DMS 273 treated with DMSO at 0.1 percent for 48 hours (cell line): Measurements from ENCODE around the gene HAAO.

ENCODE experiments used
- DNase-seq: peaks from one replicate; lab custom pipeline; 2025; lab: John Stamatoyannopoulos, UW

The HAAO gene

DNA sequence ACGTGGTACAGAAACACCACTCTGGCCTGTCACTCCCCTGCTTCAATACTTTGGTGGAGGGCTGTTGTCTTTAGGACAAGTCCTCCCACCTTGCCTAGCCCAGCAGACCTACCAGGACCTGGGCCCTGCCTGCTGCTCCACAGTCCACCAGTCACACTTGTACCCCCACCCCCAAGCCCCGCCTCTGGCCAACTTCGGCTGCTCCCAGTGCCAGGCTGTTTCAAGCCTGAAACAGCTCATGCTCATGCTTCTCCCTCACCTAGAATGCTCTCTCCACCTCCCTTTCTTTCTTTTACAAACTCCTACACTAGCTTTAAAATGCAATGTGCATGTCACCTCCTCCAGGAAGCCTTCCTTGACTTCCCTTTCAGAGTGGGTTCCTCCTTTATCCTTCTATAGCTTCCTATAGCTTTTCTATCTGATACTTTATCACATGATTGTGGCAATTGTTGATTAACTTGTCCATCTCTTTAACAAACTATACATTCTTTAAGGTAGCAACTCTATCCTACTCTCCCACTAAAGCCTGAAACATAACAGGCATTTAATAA, 23.6 kb downstream of the HAAO start:
- no peak for DNase-seq

DNA sequence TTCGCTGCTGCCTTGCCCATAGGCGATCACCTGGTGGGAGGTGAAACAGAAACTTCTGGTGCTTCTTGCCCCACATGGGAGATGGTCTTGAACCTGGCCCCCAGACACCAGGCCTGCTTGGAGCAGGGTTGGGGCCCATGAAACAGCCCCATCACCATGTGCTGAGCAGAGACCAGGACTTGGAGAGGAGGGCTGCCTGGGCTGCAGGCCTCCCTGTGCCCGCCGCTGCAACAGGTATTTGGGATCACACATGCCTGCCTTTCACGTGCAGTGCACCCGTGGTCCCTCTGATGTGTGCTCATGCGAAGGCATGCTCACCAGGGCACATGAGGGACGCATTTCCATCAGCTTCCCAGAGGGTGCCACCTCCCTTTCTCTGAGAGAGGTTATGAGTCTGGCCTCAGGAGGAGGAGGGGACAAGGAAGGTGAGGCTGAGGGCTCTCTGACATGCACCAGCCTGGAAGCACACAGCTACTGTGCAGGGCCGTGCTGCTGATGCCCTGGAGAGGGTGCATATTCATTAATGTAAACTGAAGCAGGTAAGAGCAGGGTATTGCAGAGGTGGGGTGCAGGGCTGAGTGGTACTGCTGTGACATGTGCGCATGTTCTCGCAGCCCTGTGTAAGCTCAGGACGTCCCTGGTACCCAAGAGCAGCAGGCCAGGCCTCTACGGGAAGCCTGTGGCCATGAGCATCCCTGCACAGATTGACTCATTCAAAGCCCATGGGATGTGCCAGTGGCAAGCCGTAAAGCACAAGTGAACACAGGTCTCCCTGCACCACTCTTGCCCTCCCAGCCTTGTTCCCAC, 24.3 kb downstream of the HAAO start:
- DNase-seq: no peak

GRCh38 chr2:42767080-42767898, 25.1 kb downstream of the HAAO start:
- DNase-seq: no peak

DNA sequence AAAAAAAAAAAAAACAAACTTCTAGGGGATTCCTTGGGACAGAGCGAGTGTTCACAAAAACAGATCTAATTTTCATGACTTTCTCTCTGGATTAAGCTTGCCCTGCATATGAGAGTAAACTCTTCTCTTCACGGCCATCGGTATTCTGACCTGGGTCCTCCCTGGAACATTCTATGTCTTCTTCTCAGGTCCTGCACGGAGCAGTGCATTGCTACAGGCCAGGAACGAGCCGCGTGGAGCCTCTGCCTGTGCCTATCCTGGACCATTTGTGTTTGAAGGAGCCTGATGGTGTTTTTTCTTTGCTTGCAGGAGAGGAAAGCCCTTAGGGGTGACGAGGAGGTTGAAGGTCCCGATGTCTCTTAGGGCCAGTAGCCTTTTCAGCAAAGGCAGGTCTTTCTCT, 26.7 kb downstream of the HAAO start:
- DNase-seq: no peak

DNA sequence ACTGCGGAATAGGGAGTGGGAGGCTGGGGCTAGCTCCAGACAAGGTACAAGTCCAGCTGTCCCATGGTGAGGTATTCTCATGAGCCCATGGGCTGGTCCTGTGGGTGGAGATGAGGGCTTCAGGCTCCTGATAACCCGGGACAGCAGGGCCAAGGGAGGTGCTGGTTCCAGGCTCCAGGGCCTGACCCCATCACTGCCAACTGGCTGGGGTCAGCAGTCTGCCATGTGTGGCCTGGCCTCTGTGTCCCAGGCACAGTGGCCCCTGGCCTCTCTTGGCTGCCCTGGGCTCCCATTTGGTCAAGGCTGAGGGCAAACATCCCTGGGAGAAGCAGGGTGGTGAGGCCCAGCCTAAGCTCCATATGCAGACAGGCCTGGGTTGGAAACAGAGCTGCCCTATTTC, 27.5 kb downstream of the HAAO start:
- no peak for DNase-seq

DNA sequence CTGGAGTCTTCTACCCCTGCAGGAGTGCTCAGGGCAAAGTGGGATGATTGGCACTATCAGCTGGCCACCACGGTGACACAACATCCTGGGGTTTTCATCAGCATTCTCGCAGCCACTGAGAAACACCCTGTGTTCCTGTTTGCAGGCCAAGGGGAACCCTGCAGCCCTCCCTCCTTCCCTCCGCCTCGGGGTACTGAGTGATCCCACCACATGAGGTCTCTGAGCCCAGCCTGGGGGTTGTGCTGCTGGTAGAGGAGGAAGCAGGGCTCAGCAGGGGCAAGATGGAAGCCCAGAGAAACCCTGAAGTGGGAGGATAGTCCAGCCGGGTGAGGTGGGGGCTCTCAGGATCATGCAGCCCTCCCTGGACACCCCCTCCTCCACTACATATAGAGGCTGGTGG, 28.3 kb downstream of the HAAO start, which contains the start of gene OXER1:
Gene OXER1, minus strand, starts transcription at position 40 of the 400 bp plus-strand sequence. CDS start 73 bp downstream, outside the sequence.
- no peak for DNase-seq

DNA sequence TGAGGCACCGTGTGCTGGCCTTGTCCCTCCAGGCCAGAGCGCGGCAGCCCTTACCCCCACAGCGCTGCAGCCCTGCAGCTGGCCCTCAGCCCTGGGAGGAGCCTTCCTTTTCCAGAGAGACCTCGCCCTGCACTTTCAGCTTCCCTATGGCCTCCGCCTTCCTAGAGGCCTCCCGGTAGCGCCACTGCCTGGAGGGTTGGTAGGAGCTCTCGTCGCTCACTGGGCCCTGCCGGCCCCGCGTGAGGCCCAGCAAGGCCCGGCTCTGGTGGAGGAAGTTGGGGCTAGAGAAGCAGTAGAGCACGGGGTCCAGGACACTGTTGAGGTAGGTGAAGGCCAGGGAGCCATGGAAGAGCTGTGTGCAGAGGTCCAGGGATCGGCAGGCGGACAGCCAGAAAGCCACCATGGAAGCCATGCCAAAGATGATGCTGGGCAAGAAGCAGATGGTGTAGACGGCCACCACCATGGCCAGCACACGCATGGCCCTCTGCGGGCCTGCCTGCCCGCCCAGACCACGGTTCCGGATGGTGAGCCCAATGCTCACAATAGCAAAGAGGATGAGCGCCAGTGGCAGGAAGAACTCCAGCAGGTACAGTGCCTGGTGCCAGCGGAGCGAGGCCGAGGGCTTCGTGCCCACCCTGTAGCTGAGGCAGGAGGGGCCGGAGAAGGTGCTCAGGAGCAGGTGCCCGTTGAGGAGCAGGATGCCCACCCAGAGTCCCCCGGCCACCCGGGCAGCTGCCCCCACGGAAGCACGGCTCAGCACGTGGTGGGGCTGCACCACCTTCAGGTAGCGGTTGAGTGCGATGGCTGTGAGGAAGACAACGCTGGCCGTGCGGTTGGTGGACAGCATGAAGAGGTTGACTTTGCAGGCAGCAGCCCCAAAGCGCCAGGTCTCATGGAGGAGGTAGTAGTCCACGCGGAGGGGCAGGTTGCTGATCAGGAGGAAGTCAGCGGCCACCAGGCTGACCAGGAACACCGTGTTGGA, 29.3 kb downstream of the HAAO start:
- no peak for DNase-seq

DNA sequence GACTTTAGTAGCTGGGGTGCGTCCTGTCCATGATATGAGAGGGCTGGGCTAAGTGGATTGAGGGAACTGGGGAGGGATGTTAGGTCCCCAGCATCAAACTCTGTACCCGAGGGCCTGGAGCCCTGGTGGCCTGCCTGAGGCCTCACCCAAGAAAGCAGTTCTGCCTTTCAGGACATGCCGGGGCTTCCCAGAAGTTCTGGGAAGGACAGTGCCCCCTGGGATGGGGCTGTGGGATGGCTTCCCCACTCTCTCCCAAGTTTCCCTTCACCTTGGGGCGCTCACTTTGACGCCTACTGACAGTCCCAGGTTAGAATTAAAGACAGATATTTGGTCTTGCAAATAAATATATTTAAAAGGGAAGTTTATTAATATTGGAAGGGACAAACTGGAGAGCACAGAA, 30.2 kb downstream of the HAAO start:
- DNase-seq: no peak

- no peak for DNase-seq
Measured at GRCh38 chr2:42761554-42761953, 30.8 kb downstream of the HAAO start.

DNA sequence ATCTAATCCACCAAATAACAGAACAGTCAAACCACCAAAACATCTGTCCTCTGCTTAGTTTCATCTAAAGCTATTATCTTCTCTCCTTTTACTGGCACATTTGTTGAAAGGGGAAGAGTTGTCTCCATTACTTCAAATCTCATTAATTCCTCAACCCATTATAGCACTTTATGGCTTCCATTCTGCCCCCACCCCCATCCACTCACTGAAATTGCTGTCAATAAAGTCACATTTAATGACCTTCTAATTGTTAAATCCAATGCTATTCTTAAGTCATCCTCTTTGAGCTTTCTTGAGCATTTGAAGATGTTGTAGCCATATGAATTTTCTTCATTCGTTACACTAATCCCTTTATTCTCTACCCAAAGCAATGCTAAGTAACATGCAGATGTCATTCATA, 33.6 kb downstream of the HAAO start:
- no peak for DNase-seq

DNA sequence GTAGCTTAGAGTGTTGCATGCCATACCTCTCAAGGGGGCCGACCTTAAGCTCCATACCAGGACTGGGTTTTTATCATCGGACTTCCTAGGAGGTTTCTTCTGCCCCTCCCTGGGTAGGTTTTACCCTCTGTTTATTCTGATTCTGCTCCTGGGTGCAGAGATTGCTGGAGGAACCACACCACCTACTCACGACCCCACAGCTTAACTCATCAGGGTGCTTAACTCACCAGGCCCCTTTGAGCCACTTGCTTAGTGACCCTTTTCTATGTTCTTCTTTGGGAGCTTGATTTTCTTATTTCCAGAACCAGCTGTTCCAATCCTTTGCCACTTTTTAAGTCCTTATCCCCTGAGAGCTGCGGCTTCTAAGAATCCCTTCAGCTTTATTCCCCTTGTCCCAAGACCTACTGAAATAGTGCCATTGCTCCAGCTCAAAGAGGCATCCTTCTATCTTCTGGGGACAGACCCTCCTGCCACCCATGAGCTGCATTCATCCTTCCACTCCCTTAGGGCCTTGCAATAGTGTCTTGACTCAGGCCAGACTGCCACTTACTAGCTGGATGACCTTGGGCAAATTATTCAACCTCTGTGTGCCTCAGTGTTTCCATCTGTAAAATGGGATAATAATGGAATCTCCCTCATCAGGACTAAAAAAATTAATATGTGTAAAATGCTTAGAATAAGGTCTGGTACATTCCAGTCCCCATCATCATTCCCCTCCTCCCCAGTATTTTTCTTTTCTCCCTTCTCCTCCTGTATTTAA, 34.2 kb downstream of the HAAO start:
- DNase-seq: no peak

DNA sequence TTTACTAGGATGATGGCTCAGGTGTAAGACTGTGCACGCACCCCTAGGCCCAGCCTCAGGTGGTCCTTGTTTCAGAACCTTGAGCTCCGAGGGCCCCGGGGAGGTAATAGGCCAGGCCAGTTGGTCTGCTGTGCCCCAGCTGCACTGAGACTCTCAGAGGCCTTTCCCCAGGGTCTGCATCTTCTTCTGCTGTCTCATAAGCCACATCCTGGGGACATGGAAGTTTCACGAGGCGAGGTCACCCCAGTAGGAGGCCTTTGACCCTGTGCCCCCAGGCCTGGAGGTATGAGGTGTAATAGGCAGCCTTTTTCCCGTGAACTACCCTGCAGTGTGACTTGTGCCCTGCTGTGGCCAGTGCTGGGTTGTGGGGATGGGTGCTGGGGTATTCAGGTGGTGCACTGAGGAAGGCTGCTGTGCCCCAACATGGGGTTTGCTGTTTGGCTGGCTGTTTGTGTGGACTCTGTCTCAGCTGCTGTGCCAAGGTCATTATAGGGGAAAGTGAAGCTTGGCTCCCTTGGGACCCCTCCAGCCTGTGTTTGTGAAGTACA, 35.3 kb downstream of the HAAO start:
- no peak for DNase-seq

DNA sequence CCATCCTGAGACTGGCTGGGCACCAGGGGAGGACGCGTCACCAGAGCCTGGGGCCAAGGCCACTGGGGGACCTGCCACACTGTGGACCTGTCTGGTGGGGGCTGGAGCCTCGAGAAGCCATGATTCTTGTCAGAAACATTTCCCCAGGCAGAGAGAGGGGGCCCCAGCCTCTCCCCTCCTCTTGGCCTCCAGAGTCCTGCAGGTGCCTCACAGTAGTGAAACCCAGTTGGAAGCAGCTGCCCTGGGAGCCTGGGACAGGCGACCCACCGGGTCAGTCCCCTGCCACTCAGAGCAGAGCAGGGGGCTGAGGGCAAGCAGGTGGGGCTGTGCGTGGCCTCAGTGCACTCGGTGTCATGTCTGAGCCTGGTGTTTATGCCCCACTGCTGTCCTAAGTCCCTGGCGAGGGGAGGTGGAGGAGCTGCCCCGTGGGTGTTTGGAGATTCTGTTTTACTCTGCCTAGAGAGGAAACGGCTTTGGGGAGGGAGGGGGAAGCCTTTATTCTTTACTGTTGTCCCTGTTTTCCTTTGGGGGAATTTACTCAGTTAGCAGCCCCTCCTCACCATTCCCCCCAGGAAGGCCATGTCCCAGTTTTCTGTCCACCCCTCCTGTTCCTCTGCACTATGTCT, 36.1 kb downstream of the HAAO start:
- DNase-seq: no peak

DNA sequence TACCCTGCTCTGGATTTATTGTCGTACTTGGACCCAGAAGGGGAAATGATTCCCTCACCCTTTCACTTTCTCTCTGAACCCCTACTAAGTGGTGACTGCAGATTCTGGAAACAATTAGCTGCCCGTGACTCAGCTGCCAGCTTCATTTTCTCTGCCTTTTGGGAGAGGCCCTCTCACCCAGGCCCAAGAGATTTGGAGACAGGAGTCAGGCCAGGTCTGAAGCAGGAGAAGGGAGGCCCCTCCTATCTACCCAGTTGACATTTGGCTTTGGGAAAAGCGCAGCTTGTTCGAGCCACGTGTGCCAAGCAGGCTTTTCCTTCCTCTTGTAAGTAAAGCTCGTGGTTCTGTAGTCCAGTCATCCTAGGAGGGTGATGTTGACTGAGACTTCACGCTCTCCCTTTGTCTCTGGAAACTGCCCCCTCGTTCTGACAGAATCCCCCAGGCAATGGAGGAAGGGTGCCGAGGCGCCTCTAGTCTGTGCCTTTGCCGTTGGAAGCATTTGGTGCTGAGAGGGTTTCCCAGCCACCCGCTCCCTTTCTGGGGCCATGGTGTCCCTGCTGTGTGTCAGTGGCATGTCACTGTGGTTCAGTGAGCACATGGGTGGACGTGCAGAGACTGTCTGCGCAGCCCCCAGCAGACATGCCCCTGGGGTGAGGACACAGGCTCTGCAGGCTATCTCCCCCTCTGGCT, 37.0 kb downstream of the HAAO start:
- no peak for DNase-seq

DNA sequence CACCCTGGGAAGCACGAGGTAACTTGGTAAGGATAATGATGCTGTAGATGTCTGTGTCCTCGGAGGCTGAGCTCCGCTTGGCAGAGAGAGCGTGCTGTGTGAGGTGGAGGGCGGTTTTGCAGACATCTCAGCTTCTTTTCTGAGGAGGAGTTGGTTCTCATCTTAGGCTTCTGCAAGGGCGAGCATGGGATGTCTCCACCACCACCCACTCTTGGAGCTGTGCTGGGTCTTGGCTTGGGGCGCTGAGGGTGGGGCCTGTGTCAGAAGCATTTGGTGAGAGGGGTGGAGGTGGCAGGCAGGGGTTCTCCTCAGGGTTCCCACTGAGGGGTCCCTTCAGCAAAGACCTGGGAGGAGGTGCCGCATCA, 37.6 kb downstream of the HAAO start:
- DNase-seq: no peak

- no peak for DNase-seq
Measured at GRCh38 chr2:42754021-42754775, 38.2 kb downstream of the HAAO start.

DNA sequence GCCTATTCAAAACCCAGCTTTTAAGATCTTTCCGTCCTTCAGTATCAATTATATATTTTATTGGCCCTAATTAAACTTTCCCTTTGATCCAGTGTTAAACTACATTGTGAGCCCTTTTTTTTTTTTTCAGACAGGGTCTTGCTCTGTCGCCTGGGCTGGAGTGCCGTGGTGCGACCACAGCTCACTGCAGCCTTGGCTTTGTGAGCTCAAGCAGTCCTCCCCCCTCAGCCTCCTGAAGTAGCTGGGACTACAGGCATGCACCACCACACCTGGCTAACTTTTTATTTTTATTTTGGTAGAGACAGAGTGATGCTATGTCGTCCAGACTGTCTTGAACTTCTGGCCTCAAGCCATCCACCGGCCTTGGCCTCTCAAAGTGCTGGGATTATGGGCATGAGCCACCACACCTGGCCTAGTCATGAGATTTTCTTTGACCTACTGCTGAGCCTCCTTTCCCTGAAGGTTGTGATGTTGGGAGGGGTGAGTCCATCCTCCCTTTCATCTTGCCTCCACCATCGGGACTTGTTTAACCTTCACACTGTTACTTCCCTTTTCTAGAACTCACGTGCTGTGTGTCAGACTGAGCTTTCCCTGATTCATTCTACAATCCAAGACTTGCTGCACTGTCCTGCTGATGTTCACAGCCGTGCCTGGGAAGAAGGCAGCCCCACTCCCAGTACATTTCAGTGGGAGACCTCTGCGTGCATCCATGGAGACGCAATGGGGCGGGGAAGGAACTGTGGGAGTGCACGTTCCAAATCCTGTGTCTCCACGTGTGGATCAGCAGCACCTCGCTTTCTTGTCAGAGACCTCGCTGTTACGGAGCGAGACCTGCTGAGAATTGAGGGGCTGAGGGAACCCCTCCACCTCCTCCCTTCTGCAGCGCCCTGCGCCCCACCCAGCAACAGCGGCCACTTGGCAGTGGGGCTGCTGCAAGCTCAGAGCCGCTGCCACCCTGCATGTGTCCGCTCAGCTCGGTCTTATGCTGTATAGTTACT, 39.3 kb downstream of the HAAO start:
- no peak for DNase-seq

DNA sequence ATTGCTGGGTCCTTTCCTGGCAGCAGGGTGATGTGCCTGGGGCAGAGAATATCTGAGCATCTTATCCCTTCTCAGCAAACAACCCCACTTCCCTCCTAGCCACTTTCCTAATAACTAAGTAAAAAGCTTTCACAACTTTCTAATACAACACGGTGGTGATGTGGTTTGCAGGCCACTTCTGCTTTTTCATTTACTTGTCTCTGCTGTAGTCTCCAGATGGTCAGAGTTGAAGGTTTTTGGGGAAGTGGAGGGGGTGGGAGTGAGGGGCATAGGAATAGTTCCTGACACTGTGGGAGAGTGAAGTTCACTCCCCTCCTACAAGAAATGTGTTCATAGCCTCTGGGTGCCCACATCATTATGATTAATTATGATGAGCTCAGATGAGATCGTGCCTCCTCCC, 40.1 kb downstream of the HAAO start:
- DNase-seq: no peak
